ENCODE measurements around the gene WWC2. TPM values are rescaled to one million over a fixed set of nuclear protein-coding genes. Genes with fewer than 3 reads are reported as not detected.

WWC2 gene
- polyA plus RNA-seq, 1 experiment: 32.0 TPM

DNA sequence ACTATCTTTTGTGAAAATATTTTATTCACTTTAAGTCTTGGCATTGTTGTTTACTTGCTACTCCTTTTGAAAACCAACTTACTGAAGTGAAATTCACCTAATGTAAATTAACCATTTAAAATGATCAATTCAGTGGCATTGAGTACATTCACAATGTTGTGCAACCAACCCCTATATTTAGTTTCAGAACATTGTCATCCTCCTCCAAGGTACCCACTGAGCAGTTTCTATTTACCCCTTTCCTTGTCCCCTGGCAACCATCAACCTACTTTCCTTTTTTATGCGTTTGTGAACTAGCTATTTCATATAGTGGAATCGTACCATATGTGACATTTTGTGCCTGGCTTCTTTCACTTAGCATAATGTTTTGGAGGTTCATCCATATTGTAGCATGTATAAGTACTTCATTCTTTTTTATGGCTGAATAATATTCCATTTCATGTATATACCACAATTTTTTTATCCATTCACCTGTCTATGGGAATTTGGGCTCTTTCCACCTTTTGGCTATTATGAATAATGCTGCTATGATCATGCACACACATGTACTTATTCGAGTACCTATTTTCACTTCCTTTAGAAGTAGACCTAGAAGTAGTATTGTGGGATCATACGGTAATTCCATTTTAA lies 85.0 kb downstream of the WWC2 start:
- POLR2A ChIA-PET: no interaction called here
- no peak overlapping the region for H3K4me3 ChIP-seq (ENCODE audit: low read depth, low read length)
- H3K36me3 ChIP-seq (ENCODE audit: control insufficient read depth, insufficient read depth, low read length): no peaks in the 10 kb centered on the region
- no peak for DNase-seq (ENCODE audit: low read depth)
- CTCF ChIA-PET: interaction anchor here (0.6 kb wide), 1 partner anchor 215 kb away, joined by 4 read pairs; no protein-coding TSS in a partner anchor
- no peaks in the 10 kb centered on the region for H3K27me3 ChIP-seq (ENCODE audit: control insufficient read depth, insufficient read depth, low read length)
- TF ChIP-seq, protein P1, sequence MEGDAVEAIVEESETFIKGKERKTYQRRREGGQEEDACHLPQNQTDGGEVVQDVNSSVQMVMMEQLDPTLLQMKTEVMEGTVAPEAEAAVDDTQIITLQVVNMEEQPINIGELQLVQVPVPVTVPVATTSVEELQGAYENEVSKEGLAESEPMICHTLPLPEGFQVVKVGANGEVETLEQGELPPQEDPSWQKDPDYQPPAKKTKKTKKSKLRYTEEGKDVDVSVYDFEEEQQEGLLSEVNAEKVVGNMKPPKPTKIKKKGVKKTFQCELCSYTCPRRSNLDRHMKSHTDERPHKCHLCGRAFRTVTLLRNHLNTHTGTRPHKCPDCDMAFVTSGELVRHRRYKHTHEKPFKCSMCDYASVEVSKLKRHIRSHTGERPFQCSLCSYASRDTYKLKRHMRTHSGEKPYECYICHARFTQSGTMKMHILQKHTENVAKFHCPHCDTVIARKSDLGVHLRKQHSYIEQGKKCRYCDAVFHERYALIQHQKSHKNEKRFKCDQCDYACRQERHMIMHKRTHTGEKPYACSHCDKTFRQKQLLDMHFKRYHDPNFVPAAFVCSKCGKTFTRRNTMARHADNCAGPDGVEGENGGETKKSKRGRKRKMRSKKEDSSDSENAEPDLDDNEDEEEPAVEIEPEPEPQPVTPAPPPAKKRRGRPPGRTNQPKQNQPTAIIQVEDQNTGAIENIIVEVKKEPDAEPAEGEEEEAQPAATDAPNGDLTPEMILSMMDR (IDR thresholded peaks at IDR 0.05; ENCODE audit: insufficient read depth, low read depth, low read length): no peak

DNA sequence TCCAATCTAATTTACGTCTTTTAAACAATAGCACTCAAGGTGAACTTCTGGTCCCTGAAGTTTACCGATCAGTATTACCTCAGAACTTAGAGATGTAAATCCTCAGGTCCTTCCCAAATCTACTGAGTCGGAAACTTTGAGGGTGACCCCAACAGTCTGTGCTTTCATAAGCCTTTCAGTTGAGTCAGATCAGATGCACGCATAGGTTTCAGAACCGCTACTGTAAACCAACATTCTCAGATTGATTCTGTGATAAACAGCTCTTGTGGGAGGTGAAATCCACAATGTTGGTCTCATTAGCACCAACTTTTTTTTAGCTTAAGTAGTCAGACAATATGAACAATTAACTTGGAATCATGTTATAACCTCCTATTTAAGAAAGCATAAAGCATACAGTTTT lies 86.0 kb downstream of the WWC2 start:
- ChIA-PET CTCF (no interaction called here), POLR2A (no interaction called here)
- no peaks in the 10 kb centered on the region for H3K27me3 ChIP-seq (ENCODE audit: control insufficient read depth, insufficient read depth, low read length)
- DNase-seq (ENCODE audit: low read depth): no peak
- TF ChIP-seq, protein P1 (IDR thresholded peaks at IDR 0.05; ENCODE audit: insufficient read depth, low read depth, low read length): no peak
- H3K4me3 ChIP-seq (ENCODE audit: low read depth, low read length): no peak overlapping the region
- H3K36me3 ChIP-seq (ENCODE audit: control insufficient read depth, insufficient read depth, low read length): no peaks in the 10 kb centered on the region

DNA sequence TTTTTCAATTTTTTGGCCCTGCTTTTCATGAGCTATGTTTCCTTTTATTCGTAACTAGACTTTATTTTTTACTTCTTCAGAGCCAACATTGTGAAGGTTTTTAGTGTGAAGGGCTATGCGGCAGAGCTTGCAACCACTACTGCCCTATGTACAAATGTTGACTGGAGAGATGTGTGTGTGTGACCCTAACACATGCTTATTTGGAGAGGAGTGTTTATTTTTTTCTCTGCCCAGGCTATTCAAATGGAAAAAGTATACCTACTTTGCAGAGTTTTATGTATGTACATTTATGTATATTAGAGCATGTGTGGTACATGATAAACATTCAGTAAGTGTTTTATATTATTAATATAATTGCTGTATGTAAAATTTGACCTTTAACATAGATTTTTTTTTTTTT lies 86.5 kb downstream of the WWC2 start:
- ChIA-PET POLR2A (no interaction called here), CTCF (no interaction called here)
- no peak for DNase-seq (ENCODE audit: low read depth)
- H3K4me3 ChIP-seq (ENCODE audit: low read depth, low read length): no peak overlapping the region
- TF ChIP-seq, protein P1 (IDR thresholded peaks at IDR 0.05; ENCODE audit: insufficient read depth, low read depth, low read length): no peak
- no peaks in the 10 kb centered on the region for H3K27me3 ChIP-seq (ENCODE audit: control insufficient read depth, insufficient read depth, low read length)
- H3K36me3 ChIP-seq (ENCODE audit: control insufficient read depth, insufficient read depth, low read length): no peaks in the 10 kb centered on the region

DNA sequence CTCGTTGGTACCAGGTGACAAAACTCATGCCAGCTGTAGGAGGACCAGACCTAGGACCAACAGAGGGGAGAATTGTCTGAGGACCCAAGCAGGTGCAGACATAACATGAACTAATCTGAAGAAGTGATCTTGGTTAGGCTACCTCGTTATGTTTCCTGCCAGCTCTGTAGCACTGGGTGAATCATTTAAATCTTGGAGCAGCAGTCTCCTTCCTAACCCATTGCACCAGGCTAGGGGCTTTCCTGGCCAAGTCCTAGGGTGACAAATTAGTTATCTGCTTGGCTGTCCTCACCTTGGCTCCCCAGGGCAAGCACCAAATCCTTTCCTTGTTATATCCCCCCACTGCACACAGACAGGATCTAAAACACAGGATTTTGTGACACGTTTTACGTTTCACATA lies 87.8 kb downstream of the WWC2 start:
- no peak for DNase-seq (ENCODE audit: low read depth)
- no peak overlapping the region for H3K4me3 ChIP-seq (ENCODE audit: low read depth, low read length)
- no peaks in the 10 kb centered on the region for H3K27me3 ChIP-seq (ENCODE audit: control insufficient read depth, insufficient read depth, low read length)
- CTCF ChIA-PET: no interaction called here
- H3K36me3 ChIP-seq (ENCODE audit: control insufficient read depth, insufficient read depth, low read length): no peaks in the 10 kb centered on the region
- POLR2A ChIA-PET: no interaction called here
- TF ChIP-seq, protein P1 (IDR thresholded peaks at IDR 0.05; ENCODE audit: insufficient read depth, low read depth, low read length): no peak

DNA sequence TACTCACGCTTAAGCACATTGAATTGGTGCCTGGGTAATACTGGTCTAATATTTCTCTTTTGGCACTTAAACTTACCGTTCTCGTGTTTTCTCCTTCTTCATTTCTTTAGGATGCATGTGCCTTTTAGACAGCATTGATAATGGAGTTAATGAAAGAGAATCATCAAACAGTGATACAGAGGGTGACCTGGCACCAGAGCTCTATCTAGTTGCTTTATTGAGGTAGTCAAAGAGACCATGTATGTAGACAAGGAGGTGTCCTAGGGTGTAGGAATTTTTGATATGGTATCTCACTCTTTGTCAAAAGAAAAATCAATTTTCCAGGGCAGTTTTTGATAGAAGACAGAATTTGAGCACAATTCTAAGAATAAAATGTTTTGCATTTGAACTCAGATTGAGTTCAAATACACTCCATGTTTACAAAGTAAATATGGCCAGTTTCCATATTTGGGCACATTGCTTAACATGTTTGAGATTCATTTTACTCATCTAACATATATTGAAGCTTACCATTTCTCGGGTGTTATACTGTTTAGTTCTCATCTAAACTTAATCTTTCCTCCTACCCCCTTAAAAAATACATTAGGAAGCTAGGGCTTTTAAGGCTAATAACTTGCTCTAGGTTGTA lies 92.0 kb downstream of the WWC2 start:
- no peak for DNase-seq (ENCODE audit: low read depth)
- ChIA-PET POLR2A (no interaction called here), CTCF (interaction anchor here (0.6 to 0.9 kb wide), 3 partner anchors 71 to 1063 kb away, joined by 3 to 4 read pairs (median 3); no protein-coding TSS in a partner anchor)
- Histone ChIP-seq H3K4me3 (ENCODE audit: low read depth, low read length) (no peak overlapping the region), H3K27me3 (ENCODE audit: control insufficient read depth, insufficient read depth, low read length) (no peaks in the 10 kb centered on the region), H3K36me3 (ENCODE audit: control insufficient read depth, insufficient read depth, low read length) (no peaks in the 10 kb centered on the region)
- TF ChIP-seq, protein P1 (IDR thresholded peaks at IDR 0.05; ENCODE audit: insufficient read depth, low read depth, low read length): no peak

All from BJ (cell line).